ENCODE measurements around the gene ATF7IP. TPM values are rescaled to one million over a fixed set of nuclear protein-coding genes. Genes with fewer than 3 reads are reported as not detected.

ATF7IP gene
- total RNA-seq, 1 donor from 2014 or later = 15.9 TPM

DNA sequence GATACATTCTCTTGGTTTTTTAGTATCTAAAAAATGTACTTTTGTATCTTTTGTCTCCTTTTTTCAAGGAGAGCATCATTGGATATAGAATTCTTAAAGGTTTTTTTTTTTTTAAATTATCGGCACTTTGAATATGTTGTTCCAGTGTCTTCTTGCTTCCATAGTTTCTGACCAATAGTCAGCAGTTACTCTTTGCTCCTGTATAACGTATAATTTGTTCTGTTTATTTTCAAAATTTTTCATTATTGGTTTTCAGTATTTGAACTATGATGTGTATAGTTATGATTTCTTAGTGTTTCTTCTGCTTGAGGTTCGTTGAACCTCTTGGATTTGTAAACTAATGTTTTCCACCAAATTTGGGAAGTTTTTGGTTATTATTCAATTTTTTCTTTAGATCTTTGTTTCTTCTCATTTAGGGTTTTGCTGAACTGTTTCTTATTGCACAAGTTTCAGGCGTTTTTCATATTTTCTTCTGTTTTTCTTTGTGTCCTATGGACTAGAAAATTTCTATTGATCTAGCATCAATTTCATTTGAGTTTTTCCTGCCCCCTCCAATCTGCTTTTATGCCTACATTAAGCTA is 108.3 kb downstream of the ATF7IP start:
- DNase-seq (ENCODE audit: low read depth in 2 of 2) = peak; percentile 35 to 37

DNA sequence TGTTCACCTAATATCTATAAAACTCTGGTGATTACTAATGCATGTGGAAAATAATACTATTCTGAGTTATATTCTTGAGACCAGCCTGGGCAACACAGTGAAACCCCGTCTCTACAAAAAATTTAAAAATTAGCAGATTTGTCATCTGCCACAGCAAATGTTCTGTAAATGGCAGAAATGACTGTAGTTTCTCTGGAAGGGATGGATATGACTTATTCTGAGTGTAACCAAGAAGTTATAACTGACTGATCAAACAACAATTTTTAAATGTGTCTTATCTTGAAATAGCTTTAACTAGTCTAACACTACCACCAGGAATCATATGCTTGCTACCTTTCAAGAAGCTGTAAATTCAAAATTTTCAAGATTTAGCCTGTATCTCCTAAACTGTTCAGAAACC is 113.5 kb downstream of the ATF7IP start:
- DNase-seq (ENCODE audit: low read depth in 2 of 2) = no peak

DNA sequence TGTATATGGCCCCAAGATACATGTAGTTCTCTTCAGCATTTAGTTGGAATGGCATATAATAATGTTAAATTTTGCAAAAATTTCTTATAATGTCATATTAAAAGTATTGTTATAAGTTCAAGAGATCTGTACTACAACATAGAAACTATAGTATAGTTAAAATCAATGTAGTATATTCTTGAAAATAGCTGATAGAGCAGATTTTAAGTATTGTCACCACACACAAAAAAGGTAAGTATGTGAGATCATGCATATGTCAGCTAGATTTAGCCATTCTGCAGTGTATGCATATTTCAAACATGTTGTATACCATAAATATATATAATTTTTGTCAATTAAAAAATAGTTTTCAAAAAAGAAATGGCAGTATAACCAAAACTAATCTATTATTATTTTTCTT is 115.7 kb downstream of the ATF7IP start:
- DNase-seq (ENCODE audit: low read depth in 2 of 2) = no peak

DNA sequence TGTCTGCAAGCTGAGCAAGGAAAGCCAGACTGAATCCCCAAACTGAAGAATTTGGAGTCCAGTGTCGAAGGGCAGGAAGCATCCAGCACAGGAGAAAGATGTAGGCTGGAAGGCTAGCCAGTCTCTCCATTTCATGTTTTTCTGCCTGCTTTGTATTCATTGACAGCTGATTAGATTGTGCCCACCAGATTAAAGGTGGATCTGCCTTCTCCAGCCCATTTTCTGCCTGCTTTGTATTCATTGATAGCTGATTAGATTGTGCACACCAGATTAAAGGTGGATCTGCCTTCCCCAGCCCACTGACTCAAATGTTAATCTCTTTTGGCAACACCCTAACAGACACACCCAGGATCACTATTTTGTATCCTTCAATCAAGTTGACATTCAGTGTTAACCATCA is 116.9 kb downstream of the ATF7IP start:
- no peak for DNase-seq (ENCODE audit: low read depth in 2 of 2)

DNA sequence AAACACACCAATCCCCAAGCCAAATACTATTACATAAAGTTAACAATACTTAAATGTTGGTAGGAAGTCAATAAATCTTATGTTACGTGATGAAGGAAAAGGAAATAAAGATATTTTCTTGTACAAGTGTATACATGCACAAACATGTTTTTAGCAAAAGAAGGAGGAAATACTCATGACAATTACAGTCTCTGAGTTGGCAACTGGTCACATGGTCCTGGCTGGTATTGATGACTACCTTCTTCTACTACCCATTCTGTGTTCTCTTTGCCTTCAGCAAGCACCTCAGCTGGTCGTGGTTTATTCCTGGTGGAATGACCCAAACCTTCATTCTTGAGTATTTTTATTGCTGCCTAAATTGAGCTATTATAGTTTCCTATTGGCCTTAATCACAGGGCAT is 117.4 kb downstream of the ATF7IP start:
- DNase-seq (ENCODE audit: low read depth in 2 of 2) = no peak

DNA sequence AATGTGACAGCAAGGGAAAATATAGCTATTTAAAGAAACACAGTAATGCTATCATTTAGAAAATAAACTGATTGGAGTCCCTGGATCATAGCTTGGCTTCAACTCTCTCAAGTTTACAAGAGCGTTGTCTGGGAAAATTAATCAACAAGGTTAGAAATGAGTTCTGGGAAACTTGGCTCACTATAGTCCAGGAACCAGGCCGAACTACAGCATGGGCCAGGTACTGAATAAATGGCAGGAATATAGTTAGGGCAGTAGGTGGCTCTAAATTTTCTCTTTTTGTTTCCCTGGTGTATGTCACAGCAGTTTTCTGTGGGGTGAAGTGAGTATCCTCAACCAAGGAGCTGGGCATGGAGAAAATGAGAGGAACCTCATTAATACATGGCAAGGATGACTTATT is 129.8 kb downstream of the ATF7IP start:
- no peak for DNase-seq (ENCODE audit: low read depth in 2 of 2)

DNA sequence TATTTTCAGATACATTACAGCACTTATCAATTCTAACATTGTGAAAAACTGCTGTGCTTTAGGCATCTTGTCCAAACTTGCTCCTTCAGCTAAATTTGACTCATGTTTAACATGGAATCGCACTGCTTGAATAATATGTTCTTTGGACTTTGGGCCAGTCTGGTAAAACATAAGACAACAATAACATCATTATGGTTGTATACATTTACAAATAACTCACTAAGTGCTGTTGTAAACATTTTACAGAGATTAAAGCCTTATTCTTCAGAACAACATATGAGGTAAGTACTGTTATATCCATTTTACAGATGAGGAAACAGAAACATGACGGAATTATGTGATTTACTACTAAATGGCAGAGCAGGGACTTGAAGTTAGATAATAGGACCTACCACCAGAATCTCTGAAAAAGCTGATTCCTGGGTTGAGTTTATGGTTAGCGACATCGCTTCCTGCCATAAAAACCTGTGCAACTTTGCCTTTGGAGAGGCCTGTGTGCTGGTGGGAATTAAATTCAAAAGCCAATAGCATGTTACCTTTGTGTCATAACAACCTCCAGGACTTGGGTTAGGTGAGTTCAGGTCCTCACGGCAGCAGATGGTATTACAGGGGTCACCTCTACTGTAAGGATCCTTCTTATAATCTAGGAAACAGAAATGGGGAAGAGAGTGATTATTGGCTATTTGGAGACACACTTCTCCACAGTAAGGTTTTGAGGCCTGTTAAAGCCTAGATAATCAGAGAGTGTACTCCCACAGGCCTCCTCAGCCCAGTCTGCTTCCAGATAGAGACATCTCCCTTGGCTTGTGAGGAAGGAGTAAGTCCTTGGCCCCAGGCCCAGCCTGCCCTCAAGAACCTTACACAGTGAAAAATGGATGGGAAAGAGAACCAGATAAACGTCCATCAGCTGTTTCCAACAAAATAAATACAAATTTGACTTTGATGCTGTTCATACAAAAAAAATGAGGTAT is 140.4 kb downstream of the ATF7IP start:
- DNase-seq (ENCODE audit: low read depth in 2 of 2) = no peak

DNA sequence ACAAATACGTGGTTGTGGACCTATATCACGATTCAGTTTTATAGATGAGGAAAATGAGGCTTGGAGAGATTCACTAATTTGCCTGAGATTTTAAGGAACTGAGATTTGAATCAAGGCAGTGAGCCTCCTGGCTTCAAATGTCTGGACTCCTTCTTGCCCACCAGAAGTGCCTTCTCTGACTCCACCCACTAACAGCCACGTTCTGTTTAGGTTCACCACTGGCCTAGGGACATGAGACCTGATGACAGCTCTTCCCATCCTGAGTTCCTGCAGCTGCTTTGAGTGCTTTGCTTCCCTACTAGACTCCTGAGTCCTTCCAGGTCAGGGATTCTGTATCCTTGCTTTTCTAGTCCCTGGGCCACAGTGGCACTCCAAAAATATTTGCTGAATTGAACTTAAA is 145.1 kb downstream of the ATF7IP start:
- DNase-seq (ENCODE audit: low read depth in 2 of 2) = no peak

DNA sequence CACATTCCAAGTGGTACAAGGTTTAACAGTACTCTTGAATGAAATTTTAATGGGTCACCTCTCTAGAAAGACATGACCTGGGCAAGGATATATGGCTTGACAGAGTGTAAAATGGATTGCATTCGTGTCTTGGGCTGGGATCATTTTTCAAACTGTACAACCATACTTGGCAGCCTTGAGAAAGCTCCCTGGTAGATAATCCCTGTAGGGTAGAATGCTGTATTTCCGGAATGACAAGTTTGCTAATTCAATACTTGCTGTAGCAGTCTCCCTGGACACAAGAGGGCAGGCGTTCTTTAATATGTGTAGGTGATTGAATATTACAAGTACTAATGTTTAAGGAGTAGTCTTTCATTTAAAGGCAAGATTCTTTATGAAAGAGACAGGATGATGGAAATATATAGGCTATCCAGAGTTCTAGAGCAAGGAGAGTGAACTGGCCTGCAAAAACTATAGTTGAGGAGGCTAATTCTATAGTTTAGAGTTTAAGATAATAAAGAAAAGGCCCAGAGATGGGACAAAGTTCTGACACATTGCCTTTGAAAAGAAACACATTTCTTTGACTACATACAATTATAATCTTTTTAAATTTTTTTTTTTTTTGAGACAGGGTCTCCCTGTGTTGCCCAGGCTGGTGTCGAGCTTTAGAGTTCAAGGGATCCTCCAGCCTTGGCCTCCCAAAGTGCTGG is 148.8 kb downstream of the ATF7IP start:
- peak in 1 of 2 donors; percentile 13 for DNase-seq (ENCODE audit: low read depth in 2 of 2)

DNA sequence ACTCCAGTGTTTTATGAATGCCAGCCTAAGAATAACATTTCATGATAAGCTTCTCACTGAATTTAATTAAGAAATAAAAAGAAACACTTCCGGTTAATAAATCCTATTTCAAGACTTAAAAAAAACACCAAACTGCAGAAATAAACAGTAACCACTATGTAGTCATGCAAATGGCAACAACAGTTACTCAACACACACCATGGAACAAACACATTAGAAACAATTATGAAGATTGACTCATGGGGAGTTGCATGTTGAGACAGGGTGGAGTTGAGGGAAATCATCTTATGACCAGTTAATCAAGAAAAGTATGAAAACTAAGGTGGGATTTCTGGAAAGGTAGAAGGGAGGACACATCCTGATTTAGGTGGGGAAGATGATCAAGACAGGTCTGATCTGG is 149.5 kb downstream of the ATF7IP start:
- DNase-seq (ENCODE audit: low read depth in 2 of 2) = no peak

DNA sequence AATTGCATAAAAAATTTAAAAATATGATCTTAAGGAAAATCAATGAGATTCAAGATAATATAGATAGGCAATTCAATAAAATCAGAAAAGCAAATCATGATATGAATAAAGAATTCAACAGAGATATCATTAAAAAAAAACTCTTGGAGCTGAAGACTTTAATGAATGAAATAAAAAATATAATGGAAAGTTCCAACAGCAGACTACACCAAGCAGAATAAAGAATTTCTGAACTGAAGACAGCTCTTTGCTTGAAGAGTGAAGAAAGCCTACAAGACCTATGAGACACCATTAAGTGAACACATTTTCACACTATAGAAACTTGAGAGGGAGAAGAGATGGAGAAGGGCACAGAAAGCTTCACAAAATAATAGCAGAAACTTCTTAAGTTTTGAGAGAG is 156.3 kb downstream of the ATF7IP start:
- DNase-seq (ENCODE audit: low read depth in 2 of 2) = no peak

DNA sequence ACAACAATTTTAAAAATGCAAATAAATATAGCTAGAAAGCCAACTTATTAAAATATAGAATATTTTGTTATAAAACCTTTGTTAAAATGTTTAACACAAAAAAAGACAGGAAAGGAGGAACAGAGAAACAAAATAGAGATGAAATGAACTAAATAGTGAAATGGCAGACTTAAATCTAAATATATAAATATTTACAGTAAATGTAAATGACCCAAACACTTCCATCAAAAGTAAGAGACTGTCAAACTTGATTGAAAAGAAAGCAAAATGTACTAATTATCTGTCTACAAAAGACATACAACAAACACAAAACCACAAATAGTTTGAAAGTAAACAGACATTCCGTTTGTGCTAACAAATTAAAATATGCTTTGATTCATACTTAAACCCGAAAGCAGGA is 160.5 kb downstream of the ATF7IP start:
- DNase-seq (ENCODE audit: low read depth in 2 of 2) = no peak

DNA sequence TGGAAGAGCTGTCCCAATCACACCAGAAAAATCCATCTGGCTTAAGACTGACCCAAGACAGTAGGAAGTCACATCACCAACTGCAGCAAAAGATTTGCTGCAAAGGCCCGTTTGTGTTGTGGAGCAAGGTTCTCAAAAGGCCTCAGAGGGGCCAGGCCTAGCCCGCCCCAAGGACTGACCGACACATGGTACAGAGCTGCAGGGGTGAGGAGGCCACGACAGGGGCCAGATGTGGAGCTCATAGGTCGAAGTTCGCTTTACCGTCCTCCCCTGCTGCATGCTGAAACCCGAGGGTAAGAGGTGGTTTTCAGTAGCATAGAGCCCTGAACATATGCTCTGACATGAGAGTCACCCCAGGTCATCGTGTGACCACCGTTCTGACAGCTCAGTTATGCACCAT is 166.7 kb downstream of the ATF7IP start:
- DNase-seq (ENCODE audit: low read depth in 2 of 2) = no peak

DNA sequence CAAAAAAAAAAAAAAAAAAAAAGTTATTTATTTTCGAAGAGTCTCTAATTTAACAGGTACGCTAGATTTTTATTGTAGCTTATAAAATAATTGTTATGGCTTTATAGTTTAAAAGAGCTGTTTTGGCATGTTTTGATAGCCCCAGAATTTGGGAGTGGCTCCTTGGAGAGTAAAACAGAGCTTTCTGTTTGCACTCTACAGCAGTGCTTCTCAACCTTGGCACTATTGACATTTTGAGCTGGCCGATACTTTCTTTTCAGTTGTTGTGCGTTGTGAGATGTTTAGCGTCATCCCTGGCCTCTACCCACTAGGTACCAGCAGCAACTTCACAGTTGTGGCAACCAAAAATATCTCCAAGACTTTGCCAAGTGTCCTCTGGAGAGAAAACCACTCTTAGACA is 171.6 kb downstream of the ATF7IP start:
- DNase-seq (ENCODE audit: low read depth in 2 of 2) = no peak

DNA sequence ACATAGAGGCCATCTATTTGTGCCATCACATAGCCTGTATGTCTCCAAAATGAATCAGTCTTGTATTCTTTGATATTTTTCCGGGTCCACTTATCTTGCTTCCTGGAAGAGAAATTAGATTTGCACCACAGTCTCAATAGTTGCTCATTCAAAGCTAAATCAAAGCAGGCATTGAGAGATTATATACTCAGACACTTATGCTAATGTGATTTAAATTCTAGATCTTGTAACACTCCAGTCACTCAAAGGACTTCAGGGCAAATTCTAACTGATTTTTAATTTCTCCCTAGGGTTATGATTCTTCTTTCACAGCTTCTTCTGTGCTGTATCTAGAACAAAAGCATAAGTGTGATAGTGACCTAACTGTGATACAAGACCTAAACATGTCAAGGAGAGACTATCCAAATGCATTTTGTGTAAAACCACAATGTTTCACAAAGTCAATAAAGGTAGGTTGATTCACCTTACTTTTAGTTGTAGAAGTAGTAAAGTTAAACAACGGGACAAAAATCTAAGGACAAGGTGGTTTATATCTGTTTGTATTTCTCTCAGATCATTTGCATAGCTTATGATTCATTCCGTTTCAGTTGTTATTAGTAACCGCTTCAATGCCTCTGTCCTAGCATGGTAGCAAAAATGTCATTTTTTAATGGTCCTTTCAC is 175.4 kb downstream of the ATF7IP start:
- no peak for DNase-seq (ENCODE audit: low read depth in 2 of 2)

DNA sequence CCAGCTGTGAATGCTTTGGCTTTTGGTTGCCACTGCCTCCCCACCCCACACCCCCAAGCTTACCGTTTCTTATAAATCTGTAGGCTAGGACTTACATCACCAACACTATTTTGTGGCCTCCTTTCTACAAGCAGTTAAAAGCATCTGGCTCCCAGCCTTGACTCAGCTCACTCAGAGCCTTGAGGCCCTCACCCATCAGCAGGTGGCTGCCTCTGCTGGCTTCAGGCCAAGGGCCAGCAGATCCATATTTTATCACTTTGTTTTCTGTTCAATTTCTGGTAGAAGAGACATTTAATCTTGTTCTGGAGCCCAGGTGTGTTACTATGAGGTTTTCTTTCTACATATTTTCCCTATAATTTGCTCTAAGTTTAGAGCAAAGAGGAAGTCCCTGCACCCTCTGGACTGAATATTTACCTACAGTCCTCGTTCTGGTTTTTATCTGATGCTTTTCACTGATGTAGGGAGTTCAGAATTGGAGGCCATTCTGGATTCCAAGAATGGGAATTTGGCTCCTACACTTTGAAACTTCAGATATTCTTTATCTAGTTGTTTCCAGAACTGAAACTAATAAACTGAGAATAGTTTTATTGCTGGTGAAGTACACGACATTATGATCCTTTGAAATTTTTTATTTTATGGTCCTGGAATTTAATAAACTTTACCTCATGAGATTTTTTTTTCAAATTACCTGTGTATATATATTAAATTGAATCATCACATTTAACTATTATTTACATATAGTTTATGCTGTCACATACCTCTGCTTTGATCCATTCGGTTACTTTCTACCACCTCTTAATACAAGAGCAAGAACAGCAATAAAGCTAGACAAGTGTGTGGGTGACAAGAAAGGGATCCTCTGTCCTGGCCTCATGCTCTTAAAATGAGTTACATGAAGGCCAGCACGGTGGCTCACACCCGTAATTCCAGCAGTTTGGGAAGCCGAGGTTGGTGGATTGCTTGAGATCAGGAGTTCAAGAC is 180.0 kb downstream of the ATF7IP start:
- no peak for DNase-seq (ENCODE audit: low read depth in 2 of 2)

DNA sequence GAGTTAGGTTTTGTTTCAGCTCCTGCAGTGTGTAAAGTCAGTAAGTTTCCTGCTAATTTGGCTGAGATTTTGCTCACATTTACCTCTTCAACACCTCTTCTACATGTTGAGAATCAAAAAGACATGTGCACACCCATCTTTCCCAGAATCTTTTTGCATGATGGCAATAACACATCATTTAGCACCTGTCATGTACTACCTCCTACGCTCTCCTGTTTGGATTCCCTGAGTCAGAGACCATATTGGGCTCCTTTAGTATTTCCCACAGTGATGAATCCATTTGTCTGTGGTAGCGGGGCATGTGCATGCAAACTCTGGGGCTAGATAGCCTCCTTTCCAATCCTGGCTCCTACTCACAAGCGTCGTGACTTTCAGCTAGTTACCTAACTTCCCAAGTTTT is 182.1 kb downstream of the ATF7IP start:
- DNase-seq (ENCODE audit: low read depth in 2 of 2) = no peak

DNA sequence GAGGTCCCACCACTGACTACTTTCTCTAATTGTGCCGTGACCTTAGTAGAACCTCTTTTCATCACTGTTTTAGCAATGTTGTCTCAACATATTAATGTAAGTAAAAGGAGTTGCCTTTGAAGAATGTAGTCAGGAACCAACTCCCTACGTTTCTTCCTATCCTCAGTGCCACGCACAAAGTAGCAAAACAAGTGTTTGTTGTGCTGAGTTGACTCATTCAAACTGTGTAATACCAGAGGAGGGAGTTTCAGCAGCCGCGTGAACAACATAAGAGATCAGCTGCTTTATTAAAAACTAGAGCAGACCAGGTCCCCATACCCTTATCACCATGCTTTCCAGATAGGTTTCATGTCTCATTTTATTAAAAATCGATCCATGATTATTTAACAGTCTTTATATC is 183.1 kb downstream of the ATF7IP start:
- DNase-seq (ENCODE audit: low read depth in 2 of 2) = no peak
